Liver (tissue), 3 donors: ENCODE results near the gene ABTB2.

ENCODE experiments used
- CTCF ChIP-seq: fragments of 150-350 bp; IDR thresholded peaks from 2 replicates; pipeline ENCODE4 v1.5.1; 2017; ENCODE audit warnings: improper control_type of control experiment, low read depth, low read length; ENCODE audit not compliant: missing input control
- HNF4G ChIP-seq: IDR thresholded peaks from 2 replicates; pipeline ENCODE4 v1.6.1; 2016; ENCODE audit warnings: antibody characterized with exemption
- NR2F2 ChIP-seq: IDR thresholded peaks from 2 replicates; pipeline ENCODE4 v1.6.1; 2016; ENCODE audit warnings: antibody characterized with exemption
- TAF1 ChIP-seq: conservative IDR thresholded peaks from 2 replicates; pipeline ENCODE4 v1.6.1; 2016; ENCODE audit warnings: antibody characterized with exemption, mild to moderate bottlenecking
- donor health status: healthy.
- donor health status: healthy.

GRCh38 chr11:34330653-34331052 lies 27.2 kb downstream of the ABTB2 start:
- TF ChIP-seq CTCF, result no peak
- no peak for TF ChIP-seq NR2F2
- TF ChIP-seq TAF1, result no peak
- TF ChIP-seq HNF4G, result no peak
